ENCODE measurements around the gene EPHA6.

EPHA6 gene

DNA sequence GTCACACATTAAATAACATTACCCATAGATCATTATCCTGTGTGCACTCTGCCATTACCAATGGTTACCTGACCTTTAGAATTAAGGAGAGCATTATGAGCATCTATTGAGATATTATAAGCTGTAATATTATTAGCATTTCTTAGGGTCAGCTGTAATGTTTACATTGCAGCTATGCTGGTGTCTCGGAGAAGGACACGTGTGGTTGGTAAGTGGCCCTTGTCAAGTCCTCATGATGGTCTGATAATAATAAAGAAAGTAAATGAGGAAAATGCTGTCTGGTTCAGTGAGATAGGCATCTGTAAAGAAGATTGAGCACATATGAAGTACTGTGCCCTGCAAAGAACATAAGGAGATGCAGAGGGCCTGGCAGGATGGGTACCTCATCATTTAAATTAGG lies 878.4 kb downstream of the EPHA6 start:
- no peak for DNase-seq (ENCODE audit: extremely low read depth, low read depth)
- TF ChIP-seq CTCF (IDR thresholded peaks at IDR 0.05; ENCODE audit: low read depth, low read length) = no peak

- no peak for DNase-seq (ENCODE audit: extremely low read depth, low read depth)
- no peak for TF ChIP-seq CTCF (IDR thresholded peaks at IDR 0.05; ENCODE audit: low read depth, low read length)
Measured at GRCh38 chr3:97694876-97695275, 880.5 kb downstream of the EPHA6 start.

DNA sequence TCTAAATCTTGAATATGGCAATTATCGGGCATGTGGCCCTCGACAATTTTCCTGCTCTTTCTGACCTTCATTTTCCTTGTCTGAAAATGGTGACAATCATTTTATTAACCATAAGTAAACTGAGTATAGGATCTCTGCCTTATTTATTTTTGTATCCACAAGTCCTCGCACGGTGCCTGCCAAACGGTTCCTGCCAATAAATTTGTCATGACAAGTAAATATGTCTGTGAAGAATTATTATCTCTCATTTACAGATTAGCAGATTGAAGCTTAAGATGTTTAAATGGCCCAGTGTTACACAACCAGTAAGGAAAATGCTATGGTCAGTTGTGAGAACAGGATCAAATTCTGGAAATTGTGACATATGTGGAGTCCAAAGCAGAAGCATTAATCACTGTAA lies 884.3 kb downstream of the EPHA6 start:
- no peak for TF ChIP-seq CTCF (IDR thresholded peaks at IDR 0.05; ENCODE audit: low read depth, low read length)
- no peak for DNase-seq (ENCODE audit: extremely low read depth, low read depth)

DNA sequence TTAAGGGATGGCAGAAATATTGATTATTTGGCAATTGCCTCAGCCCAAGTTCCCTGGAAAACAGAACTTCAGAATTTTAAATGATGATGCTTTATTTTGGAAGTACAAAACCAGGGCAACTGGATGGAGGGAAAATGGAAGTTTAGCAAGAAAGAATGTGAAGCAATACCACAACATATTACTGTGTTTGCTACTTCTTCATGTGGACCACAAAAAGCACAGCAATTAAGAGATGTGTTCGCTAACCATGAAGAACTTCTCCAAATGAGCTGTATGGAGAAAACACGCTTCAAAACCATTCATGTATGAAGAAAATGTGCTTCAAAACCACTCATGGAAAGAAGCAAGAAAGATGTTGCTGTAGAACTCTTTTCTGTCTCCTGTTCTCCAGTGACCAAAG lies 885.5 kb downstream of the EPHA6 start:
- no peak for TF ChIP-seq CTCF (IDR thresholded peaks at IDR 0.05; ENCODE audit: low read depth, low read length)

GRCh38 chr3:97705764-97706163 lies 891.4 kb downstream of the EPHA6 start:
- TF ChIP-seq CTCF (IDR thresholded peaks at IDR 0.05; ENCODE audit: low read depth, low read length) = no peak
- DNase-seq (ENCODE audit: extremely low read depth, low read depth) = no peak

More for the DNA sequence above, 885.5 kb downstream of the EPHA6 start:
- DNase-seq (ENCODE audit: extremely low read depth, low read depth) = no peak

- no peak for TF ChIP-seq CTCF (IDR thresholded peaks at IDR 0.05; ENCODE audit: low read depth, low read length)
Measured at GRCh38 chr3:97706226-97706625, 891.8 kb downstream of the EPHA6 start.

DNA sequence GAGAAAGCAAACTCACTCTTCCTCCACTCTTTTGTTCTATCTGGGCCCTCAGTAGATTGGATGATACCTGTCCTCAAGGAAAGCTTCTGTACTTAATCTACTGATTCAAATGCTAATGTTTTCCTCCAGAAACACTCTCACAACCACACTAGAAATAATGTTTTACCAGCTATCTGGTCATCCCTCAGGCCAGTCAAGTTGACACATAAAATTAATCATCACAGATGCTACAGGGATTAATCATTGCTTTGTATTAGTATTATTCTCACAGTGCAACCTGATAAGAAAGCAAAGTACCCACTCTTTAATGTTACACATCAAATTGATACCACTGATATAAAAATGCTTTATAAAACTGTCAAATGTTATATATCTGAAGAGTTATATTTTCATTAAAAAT lies 897.3 kb downstream of the EPHA6 start:
- no peak for TF ChIP-seq CTCF (IDR thresholded peaks at IDR 0.05; ENCODE audit: low read depth, low read length)
- no peak for DNase-seq (ENCODE audit: extremely low read depth, low read depth)

More at GRCh38 chr3:97706226-97706625, 891.8 kb downstream of the EPHA6 start:
- DNase-seq (ENCODE audit: extremely low read depth, low read depth) = no peak
